Inflammatory macrophage treated with lipopolysaccharide for 4 hours (primary cell): ENCODE measurements around the gene BAG1.

ENCODE experiments used
- DNase-seq: peaks from one replicate; pipeline ENCODE4 v3.0.0-alpha.2; 2020

Gene BAG1

DNA sequence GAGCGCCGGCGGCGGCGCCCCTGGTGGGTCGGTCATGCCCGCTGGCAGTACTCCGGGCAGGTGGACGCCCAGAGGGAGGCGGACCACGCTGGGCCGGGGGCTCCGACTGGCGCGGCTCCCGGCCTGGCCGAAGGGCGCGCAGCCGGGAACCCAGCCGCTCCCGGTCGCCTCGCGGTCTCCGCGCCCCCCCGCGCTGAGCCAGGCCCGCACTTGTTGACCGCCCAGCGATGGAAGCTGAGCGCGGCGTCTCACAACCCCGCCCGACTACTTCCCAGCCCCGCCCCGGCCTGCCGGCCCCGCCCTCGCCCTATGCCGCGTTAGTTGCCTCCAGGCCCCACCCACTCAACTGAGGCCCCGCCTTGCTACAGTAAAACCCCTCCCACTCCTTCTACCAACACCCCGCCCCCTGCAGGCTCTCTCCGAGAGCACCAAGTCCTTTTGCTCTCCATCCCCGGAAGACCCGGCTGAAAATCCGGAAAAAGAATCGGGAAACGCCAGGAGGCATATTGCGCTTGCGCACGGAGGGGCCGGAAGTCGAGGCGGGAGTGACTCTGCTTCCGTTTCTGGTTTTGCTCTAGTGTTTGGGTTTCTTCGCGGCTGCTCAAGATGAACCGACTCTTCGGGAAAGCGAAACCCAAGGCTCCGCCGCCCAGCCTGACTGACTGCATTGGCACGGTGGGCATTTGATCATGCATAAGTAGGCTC lies at the start of gene BAG1, which contains the start of gene CHMP5:
TSS of gene BAG1 (minus strand) at position 236 of the 705 bp plus-strand sequence.
TSS of gene CHMP5 (plus strand) at position 577 of the 705 bp plus-strand sequence. CDS start at position 607, 30 bp downstream.
- DNase-seq = peak; percentile 100

GRCh38 chr9:33311953-33312352 lies 47.4 kb upstream of the BAG1 start:
- DNase-seq = no peak

GRCh38 chr9:33310748-33311147 lies 46.2 kb upstream of the BAG1 start:
- DNase-seq = no peak

GRCh38 chr9:33309903-33310302 lies 45.4 kb upstream of the BAG1 start:
- no peak for DNase-seq

- DNase-seq = no peak
Observed at GRCh38 chr9:33307067-33307466, 42.6 kb upstream of the BAG1 start.

DNA sequence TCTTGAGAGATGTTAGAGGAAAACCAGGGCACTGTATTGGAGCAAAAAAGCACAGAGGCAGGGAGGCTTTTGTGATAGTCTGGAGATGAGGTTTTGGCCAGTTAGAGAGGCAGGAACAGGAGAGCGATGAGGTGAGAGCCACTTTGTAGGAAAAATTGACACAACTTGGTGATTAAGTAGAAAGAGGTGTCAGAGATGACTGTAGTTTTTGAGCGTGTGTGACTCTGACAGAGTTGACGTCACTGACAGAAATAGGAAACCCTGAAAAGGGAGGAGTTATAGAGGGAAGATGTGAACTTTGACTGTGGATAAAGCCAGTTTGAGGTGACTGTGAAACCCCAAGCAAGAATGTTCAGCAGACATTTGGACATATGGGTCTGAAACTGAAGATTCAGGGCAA lies 41.5 kb upstream of the BAG1 start:
- no peak for DNase-seq

DNA sequence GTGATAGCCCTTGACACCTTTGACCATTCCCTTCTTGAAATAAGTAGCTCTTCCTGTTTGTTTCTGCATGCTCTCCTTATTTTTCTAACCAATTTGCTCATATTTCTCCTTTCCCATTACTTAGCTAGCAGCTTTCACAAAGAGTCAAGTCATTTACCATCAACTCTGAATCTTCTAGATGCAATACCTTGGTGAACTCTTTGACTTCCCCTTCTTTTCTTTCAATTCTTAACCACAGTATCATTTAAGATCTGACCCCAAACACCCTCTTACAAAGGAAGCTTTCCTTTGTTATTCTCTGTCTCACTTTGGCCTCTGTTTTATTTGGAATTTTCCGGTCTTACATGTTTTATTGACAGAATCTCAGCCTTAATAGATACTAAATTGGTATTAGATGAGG lies 39.9 kb upstream of the BAG1 start:
- no peak for DNase-seq

- no peak for DNase-seq
Observed at GRCh38 chr9:33300546-33300945, 36.0 kb upstream of the BAG1 start.

DNA sequence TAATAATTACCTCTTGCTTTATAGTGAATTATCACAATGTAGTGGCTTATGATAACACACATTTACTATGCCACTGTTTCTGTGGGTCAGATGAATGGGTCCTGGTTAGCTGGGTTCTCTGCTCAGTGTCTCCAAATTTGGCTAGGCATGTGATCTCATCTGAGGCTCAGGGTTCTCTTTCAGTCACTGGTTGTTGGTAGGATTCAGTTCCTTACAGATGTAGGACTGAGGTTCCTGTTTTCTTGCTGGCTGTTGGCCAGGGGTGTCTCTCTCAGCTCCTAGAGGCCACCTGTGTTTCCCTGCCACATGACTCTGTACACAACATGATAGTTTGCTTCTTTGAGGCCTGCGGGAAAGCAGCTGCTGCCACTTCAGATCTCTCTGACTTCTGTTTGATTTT lies 32.9 kb upstream of the BAG1 start:
- DNase-seq = peak; percentile 87

- DNase-seq = peak; percentile 84
Observed at GRCh38 chr9:33295571-33295970, 31.1 kb upstream of the BAG1 start.

- no peak for DNase-seq
Observed at GRCh38 chr9:33294670-33295432, 30.3 kb upstream of the BAG1 start.

- no peak for DNase-seq
Observed at GRCh38 chr9:33293782-33294181, 29.3 kb upstream of the BAG1 start.

- DNase-seq = no peak
Observed at GRCh38 chr9:33291901-33292300, 27.4 kb upstream of the BAG1 start.

DNA sequence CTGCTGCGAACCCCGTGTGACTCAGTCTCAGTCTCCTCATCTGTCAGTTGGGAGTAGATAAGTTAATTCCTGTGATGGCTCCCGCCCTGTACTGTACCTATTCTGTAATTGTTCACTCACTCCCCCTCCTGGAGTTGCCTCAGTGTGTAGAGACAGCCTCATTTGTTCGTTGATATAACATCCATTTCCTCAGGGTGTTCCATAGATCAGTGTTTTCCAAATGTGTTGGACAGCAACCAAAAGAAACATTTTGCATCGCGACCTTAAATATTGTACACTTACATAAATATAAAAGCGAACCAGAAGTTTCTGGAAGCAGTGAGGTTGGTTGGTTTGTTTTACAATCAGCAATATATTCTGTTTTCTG lies 26.5 kb upstream of the BAG1 start:
- DNase-seq = no peak

- DNase-seq = peak; percentile 99
Observed at GRCh38 chr9:33290247-33291030, 25.9 kb upstream of the BAG1 start, which contains the start of gene NFX1. NFX1 (plus strand) TSS chr9:33290516; CDS start chr9:33290573, 57 bp downstream.

DNA sequence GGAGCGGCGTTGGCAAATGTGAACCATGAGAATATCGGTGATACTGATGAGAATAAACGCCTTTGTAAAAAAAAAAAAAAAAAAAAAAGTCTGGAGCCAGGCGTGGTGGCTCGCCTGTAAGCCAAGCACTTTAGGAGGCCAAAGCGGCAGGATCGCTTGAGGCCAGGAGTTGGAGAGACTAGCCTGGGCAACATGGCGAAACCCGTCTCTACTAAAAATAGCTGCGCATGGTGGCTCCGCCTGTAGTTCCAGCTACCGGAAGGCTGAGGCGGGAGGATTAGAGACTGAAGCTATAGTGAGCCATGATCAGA lies 25.4 kb upstream of the BAG1 start:
- DNase-seq = no peak

- peak; percentile 23 for DNase-seq
Observed at GRCh38 chr9:33289496-33289895, 25.0 kb upstream of the BAG1 start.

GRCh38 chr9:33288828-33289483 lies 24.4 kb upstream of the BAG1 start:
- no peak for DNase-seq

DNA sequence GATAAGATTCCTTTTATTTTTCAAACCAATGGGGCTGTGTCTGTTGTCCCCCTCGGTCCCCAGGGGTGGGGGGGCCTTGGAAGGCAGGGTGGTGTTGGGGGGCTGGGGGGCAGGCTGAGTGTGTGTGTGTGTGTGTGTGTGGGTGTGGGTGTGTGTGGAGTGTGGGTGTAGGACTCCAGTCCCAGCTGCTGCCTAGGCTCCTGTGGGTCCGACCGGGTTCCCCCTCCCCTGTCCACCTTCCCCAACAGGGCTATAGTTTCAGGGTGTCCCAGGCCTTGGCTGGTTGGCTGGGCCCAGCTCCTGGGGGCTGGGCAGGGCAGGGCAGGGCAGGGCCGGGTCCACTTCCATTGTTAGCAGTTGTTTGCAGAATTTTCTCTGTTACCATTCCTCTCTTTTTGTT lies 23.7 kb upstream of the BAG1 start:
- DNase-seq = no peak

- DNase-seq = peak; percentile 73
Observed at GRCh38 chr9:33287087-33287490, 22.6 kb upstream of the BAG1 start.

GRCh38 chr9:33285502-33285901 lies 21.0 kb upstream of the BAG1 start:
- no peak for DNase-seq

GRCh38 chr9:33277484-33277883 lies 13.0 kb upstream of the BAG1 start:
- no peak for DNase-seq

DNA sequence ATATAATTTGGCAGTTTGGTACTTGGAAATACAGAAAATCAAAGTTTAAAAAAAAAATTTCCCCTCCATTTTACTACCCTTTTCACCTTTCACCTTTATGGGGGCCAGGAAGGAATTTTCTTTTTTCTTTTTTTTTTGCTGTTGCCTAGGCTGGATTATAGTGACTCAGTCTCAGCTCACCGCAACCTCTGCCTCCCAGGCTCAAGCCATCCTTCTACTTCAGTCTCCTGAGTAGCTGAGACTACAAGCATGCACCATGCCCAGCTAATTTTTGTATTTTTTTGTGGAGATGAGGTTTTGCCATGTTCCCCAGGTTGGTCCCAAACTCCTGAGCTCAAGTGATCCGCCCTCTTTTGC lies 9.4 kb upstream of the BAG1 start:
- no peak for DNase-seq
